H9 (cell line): ENCODE measurements around the gene MAPK7. TPM values are rescaled to one million over a fixed set of nuclear protein-coding genes. Genes with fewer than 3 reads are reported as not detected.

ENCODE experiments used
- DNase-seq: peaks from one replicate; pipeline ENCODE4 v3.0.0-alpha.2; 2017
- H2AFZ ChIP-seq: one replicate; pipeline ENCODE4 v1.6.1; 2013; ENCODE audit warnings: mild to moderate bottlenecking, low read length, control low read depth, moderate library complexity
- H2AK5ac ChIP-seq: 2 replicates; pipeline ENCODE4 v1.6.1; 2013; ENCODE audit warnings: low read length, control low read depth, mixed read lengths; ENCODE audit not compliant: insufficient read length
- H2BK120ac ChIP-seq: one replicate; pipeline ENCODE4 v1.6.1; 2013; ENCODE audit warnings: low read depth, mild to moderate bottlenecking, low read length, control low read depth, inconsistent platforms; ENCODE audit not compliant: poor library complexity, severe bottlenecking
- H2BK12ac ChIP-seq: 2 replicates; pipeline ENCODE4 v1.6.1; 2013; ENCODE audit warnings: low read length, control low read depth, mixed read lengths, low read depth; ENCODE audit not compliant: insufficient read length
- H2BK15ac ChIP-seq: 2 replicates; pipeline ENCODE4 v1.6.1; 2013; ENCODE audit warnings: low read depth, low read length, control low read depth
- H2BK20ac ChIP-seq: one replicate; pipeline ENCODE4 v1.6.1; 2013; ENCODE audit warnings: low read depth, mild to moderate bottlenecking, low read length, control low read depth, inconsistent platforms; ENCODE audit not compliant: poor library complexity, severe bottlenecking
- H2BK5ac ChIP-seq: 2 replicates; pipeline ENCODE4 v1.6.1; 2013; ENCODE audit warnings: low read length, control low read depth, mixed read lengths; ENCODE audit not compliant: insufficient read length
- H3K14ac ChIP-seq: 2 replicates; pipeline ENCODE4 v1.6.1; 2013; ENCODE audit warnings: low read length, control low read depth; ENCODE audit not compliant: insufficient read depth
- H3K18ac ChIP-seq: 2 replicates; pipeline ENCODE4 v1.6.1; 2013; ENCODE audit warnings: low read depth, mild to moderate bottlenecking, mixed read lengths, low read length, control low read depth; ENCODE audit not compliant: insufficient read length
- H3K23ac ChIP-seq: 2 replicates; pipeline ENCODE4 v1.6.1; 2013; ENCODE audit warnings: low read length, control low read depth, mixed read lengths, low read depth; ENCODE audit not compliant: insufficient read length
- H3K23me2 ChIP-seq: 2 replicates; pipeline ENCODE4 v1.6.1; 2013; ENCODE audit warnings: low read depth, mild to moderate bottlenecking, mixed read lengths, low read length, control low read depth; ENCODE audit not compliant: insufficient read length, poor library complexity, severe bottlenecking
- H3K27ac ChIP-seq: 2 replicates; pipeline ENCODE4 v1.5.1; 2013; ENCODE audit warnings: low read length, control low read depth, mixed read lengths, low read depth; ENCODE audit not compliant: insufficient read length
- H3K27me3 ChIP-seq: 2 replicates; pipeline ENCODE4 v1.6.1; 2013; ENCODE audit warnings: low read length, control low read depth, inconsistent platforms; ENCODE audit not compliant: insufficient read depth
- H3K4ac ChIP-seq: 2 replicates; pipeline ENCODE4 v1.6.1; 2013; ENCODE audit warnings: low read depth, mild to moderate bottlenecking, control low read depth, inconsistent platforms, low read length, moderate library complexity
- H3K4me1 ChIP-seq: 2 replicates; pipeline ENCODE4 v1.6.1; 2013; ENCODE audit warnings: low read length, control low read depth, inconsistent platforms; ENCODE audit not compliant: insufficient read depth
- H3K4me2 ChIP-seq: 2 replicates; pipeline ENCODE4 v1.6.1; 2013; ENCODE audit warnings: low read length, control low read depth, mixed read lengths; ENCODE audit not compliant: insufficient read length, insufficient read depth
- H3K56ac ChIP-seq: 2 replicates; pipeline ENCODE4 v1.6.1; 2013; ENCODE audit warnings: low read depth, mild to moderate bottlenecking, mixed read lengths, low read length, control low read depth; ENCODE audit not compliant: insufficient read length
- H3K79me1 ChIP-seq: 2 replicates; pipeline ENCODE4 v1.6.1; 2013; ENCODE audit warnings: low read depth, mild to moderate bottlenecking, moderate library complexity, low read length, control low read depth, inconsistent platforms; ENCODE audit not compliant: insufficient read depth, poor library complexity, severe bottlenecking
- H3K79me2 ChIP-seq: 2 replicates; pipeline ENCODE4 v1.6.1; 2013; ENCODE audit warnings: low read length, control low read depth, inconsistent platforms; ENCODE audit not compliant: insufficient read depth
- H3K9ac ChIP-seq: 2 replicates; pipeline ENCODE4 v1.6.1; 2013; ENCODE audit warnings: low read length, control low read depth, mixed read lengths; ENCODE audit not compliant: insufficient read length; ENCODE audit errors: extremely low read depth
- H3K9me3 ChIP-seq: one replicate; pipeline ENCODE4 v1.6.1; 2013; ENCODE audit warnings: low read depth, low read length, inconsistent platforms; ENCODE audit not compliant: control insufficient read depth
- H3T11ph ChIP-seq: one replicate; pipeline ENCODE4 v1.6.1; 2013; ENCODE audit warnings: mild to moderate bottlenecking, low read length, control low read depth, inconsistent platforms
- H4K20me1 ChIP-seq: one replicate; pipeline ENCODE4 v1.6.1; 2013; ENCODE audit not compliant: control insufficient read depth, insufficient read length, insufficient read depth
- H4K5ac ChIP-seq: 2 replicates; pipeline ENCODE4 v1.6.1; 2013; ENCODE audit warnings: low read depth, mild to moderate bottlenecking, mixed read lengths, low read length, control low read depth; ENCODE audit not compliant: insufficient read length
- H4K8ac ChIP-seq: replicated peaks from 2 replicates; pipeline ENCODE4 v1.6.1; 2013; ENCODE audit warnings: low read length, control low read depth, mixed read lengths, low read depth; ENCODE audit not compliant: insufficient read length
- H4K91ac ChIP-seq: 2 replicates; pipeline ENCODE4 v1.6.1; 2013; ENCODE audit warnings: low read depth, mild to moderate bottlenecking, moderate library complexity, mixed read lengths, low read length, control low read depth; ENCODE audit not compliant: insufficient read length
- H3K27ac Mint-ChIP-seq, 3 experiments: 2 replicates in 2 of 3; 3 replicates in 1 of 3; pipeline ENCODE4 v1.8.0; 2020 to 2021; ENCODE audit warnings: mixed read lengths in 3 of 3, mild to moderate bottlenecking in 1 of 3, moderate library complexity in 1 of 3
- H3K27me3 Mint-ChIP-seq: 2 replicates; pipeline ENCODE4 v1.8.0; 2021; ENCODE audit warnings: low read depth, mild to moderate bottlenecking, moderate library complexity, mixed read lengths
- H3K36me3 Mint-ChIP-seq, 3 experiments: 2 replicates in 2 of 3; 3 replicates in 1 of 3; pipeline ENCODE4 v1.8.0; 2020 to 2021; ENCODE audit warnings: low read depth in 3 of 3, mixed read lengths in 3 of 3; ENCODE audit not compliant: insufficient read depth in 1 of 3
- H3K4me1 Mint-ChIP-seq, 2 experiments: 2 replicates each; pipeline ENCODE4 v1.8.0; 2020; ENCODE audit warnings: mixed read lengths in 2 of 2
- H3K4me3 Mint-ChIP-seq, 2 experiments: 2 replicates in 1 of 2; 3 replicates in 1 of 2; pipeline ENCODE4 v1.8.0; 2020 to 2021; ENCODE audit warnings: mild to moderate bottlenecking in 2 of 2, mixed read lengths in 2 of 2, moderate library complexity in 1 of 2
- H3K9me3 Mint-ChIP-seq, 2 experiments: 2 replicates in 1 of 2; 3 replicates in 1 of 2; pipeline ENCODE4 v1.8.0; 2020; ENCODE audit warnings: mild to moderate bottlenecking in 2 of 2, mixed read lengths in 2 of 2, moderate library complexity in 1 of 2
- WGBS: extraction: QIAGEN DNeasy Blood & Tissue Kit; methylation state at CpG from one replicate; pipeline ENCODE4 v1.1.7; 2013; ENCODE audit warnings: missing lambda C conversion rate, low lambda C conversion rate, mixed read lengths; ENCODE audit not compliant: insufficient read length; ENCODE audit errors: extremely low coverage; 5-methylcytosine and 5-hydroxymethylcytosine counted together
- total RNA-seq: library from RNA; stranded (reverse); gene quantifications from 2 replicates; pipeline ENCODE4 v1.2.1, GENCODE V29; 2021
- TF ChIP-seq, protein P1 (sequence below): fragments of 200-600 bp; sonication (generic); conservative IDR thresholded peaks from 3 replicates; pipeline ENCODE4 v1.8.0; 2021; ENCODE audit warnings: antibody characterized with exemption, mild to moderate bottlenecking

MAPK7 gene
- total RNA-seq, 1 experiment from 2014 or later, result 43.8 TPM

GRCh38 chr17:19398301-19399181, 20.2 kb downstream of the MAPK7 start:
- H3K27ac ChIP-seq, result no peak overlapping the region
- no peaks in the 10 kb centered on the region for H3K9me3 ChIP-seq
- H3T11ph ChIP-seq, result no peak overlapping the region
- H2BK5ac ChIP-seq, result no peak overlapping the region
- no peak overlapping the region for H2BK15ac ChIP-seq
- H2BK12ac ChIP-seq, result no peak overlapping the region
- TF ChIP-seq, protein P1, sequence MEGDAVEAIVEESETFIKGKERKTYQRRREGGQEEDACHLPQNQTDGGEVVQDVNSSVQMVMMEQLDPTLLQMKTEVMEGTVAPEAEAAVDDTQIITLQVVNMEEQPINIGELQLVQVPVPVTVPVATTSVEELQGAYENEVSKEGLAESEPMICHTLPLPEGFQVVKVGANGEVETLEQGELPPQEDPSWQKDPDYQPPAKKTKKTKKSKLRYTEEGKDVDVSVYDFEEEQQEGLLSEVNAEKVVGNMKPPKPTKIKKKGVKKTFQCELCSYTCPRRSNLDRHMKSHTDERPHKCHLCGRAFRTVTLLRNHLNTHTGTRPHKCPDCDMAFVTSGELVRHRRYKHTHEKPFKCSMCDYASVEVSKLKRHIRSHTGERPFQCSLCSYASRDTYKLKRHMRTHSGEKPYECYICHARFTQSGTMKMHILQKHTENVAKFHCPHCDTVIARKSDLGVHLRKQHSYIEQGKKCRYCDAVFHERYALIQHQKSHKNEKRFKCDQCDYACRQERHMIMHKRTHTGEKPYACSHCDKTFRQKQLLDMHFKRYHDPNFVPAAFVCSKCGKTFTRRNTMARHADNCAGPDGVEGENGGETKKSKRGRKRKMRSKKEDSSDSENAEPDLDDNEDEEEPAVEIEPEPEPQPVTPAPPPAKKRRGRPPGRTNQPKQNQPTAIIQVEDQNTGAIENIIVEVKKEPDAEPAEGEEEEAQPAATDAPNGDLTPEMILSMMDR, result no peak
- Mint-ChIP-seq H3K4me3 (no peak overlapping the region), H3K4me1 (peaks cover 9 to 18% of the 10 kb centered on the region in 2 experiments), H3K36me3 (peaks cover 0 to 5% (median 0%) of the 10 kb centered on the region in 3 experiments; a peak in 1 of 7 replicates), H3K9me3 (no peaks in the 10 kb centered on the region; a peak in 1 of 5 replicates), H3K27me3 (no peaks in the 10 kb centered on the region; the same call in 1 of the 2 replicates), H3K27ac (peak overlapping the region; percentile 1 to 54 (median 23); a peak in 3 of 7 replicates)
- no peak overlapping the region for H3K56ac ChIP-seq
- no peak overlapping the region; the same call in 1 of the 2 replicates for H3K14ac ChIP-seq
- H4K20me1 ChIP-seq, result no peaks in the 10 kb centered on the region
- H2AK5ac ChIP-seq, result no peak overlapping the region
- no peak for DNase-seq
- no peak overlapping the region for H2BK20ac ChIP-seq
- no peak overlapping the region for H4K91ac ChIP-seq
- H4K8ac ChIP-seq, result no peak overlapping the region
- no peak overlapping the region for H3K9ac ChIP-seq
- H3K4me2 ChIP-seq, result no peak overlapping the region
- H3K27me3 ChIP-seq, result no peaks in the 10 kb centered on the region
- no peak overlapping the region for H3K18ac ChIP-seq
- WGBS, result no CpG with 5 or more reads among the region's 2 CpGs
- H3K4ac ChIP-seq, result no peak overlapping the region
- H3K79me1 ChIP-seq, result no peaks in the 10 kb centered on the region
- H3K23ac ChIP-seq, result no peak overlapping the region
- H3K23me2 ChIP-seq, result no peaks in the 10 kb centered on the region
- no peak overlapping the region for H4K5ac ChIP-seq
- no peak overlapping the region for H2BK120ac ChIP-seq
- no peak overlapping the region for H2AFZ ChIP-seq
- no peaks in the 10 kb centered on the region; the same call in 1 of the 2 replicates for H3K4me1 ChIP-seq
- no peaks in the 10 kb centered on the region for H3K79me2 ChIP-seq
